ENCODE data around the gene AGXT2. TPM values are rescaled to one million over a fixed set of nuclear protein-coding genes. Genes with fewer than 3 reads are reported as not detected.

Gene AGXT2
- total and polyA plus RNA-seq, 4 donors, result not detected

GRCh38 chr5:35061211-35061770 is 13.5 kb upstream of the AGXT2 start:
- WGBS, 2 donors, result 85 to 86% methylated on average over 2 of the region's 2 CpGs
- ATAC-seq (ENCODE audit: low FRiP score) (peak; percentile 84), DNase-seq (no peak)
- no peaks in the 10 kb centered on the region for H3K9me3 ChIP-seq (ENCODE audit: control insufficient read depth, low read length)
- H3K27me3 ChIP-seq (ENCODE audit: control insufficient read depth in 1 of 2, insufficient read depth in 2 of 2, low read length in 1 of 2), result no peaks in the 10 kb centered on the region
- intact Hi-C loops (cut with DNase I), result no loop called here
- no peak overlapping the region for H3K27ac ChIP-seq (ENCODE audit: low read depth in 1 of 2, low read length in 2 of 2)
- H3K4me1 ChIP-seq (ENCODE audit: control insufficient read depth in 1 of 2, insufficient read depth in 2 of 2, low read length in 2 of 2), result no peaks in the 10 kb centered on the region
- no peak overlapping the region for H3K4me3 ChIP-seq (ENCODE audit: low read length in 2 of 2)
- no peaks in the 10 kb centered on the region for H3K36me3 ChIP-seq (ENCODE audit: control insufficient read depth in 1 of 2, insufficient read depth in 2 of 2, low read length in 1 of 2)

- ATAC-seq (ENCODE audit: low FRiP score) (no peak), DNase-seq (no peak)
- no peak overlapping the region for H3K27ac ChIP-seq (ENCODE audit: low read depth in 1 of 2, low read length in 2 of 2)
- H3K36me3 ChIP-seq (ENCODE audit: control insufficient read depth in 1 of 2, insufficient read depth in 2 of 2, low read length in 1 of 2), result no peaks in the 10 kb centered on the region
- H3K4me1 ChIP-seq (ENCODE audit: control insufficient read depth in 1 of 2, insufficient read depth in 2 of 2, low read length in 2 of 2), result no peaks in the 10 kb centered on the region
- H3K9me3 ChIP-seq (ENCODE audit: control insufficient read depth, low read length), result no peaks in the 10 kb centered on the region
- no peaks in the 10 kb centered on the region for H3K27me3 ChIP-seq (ENCODE audit: control insufficient read depth in 1 of 2, insufficient read depth in 2 of 2, low read length in 1 of 2)
- 83 to 84% methylated on average over 2 of the region's 2 CpGs for WGBS, 2 donors
- intact Hi-C loops (cut with DNase I), result no loop called here
- no peak overlapping the region for H3K4me3 ChIP-seq (ENCODE audit: low read length in 2 of 2)
Measured at GRCh38 chr5:35060236-35060635, 12.5 kb upstream of the AGXT2 start.

- H3K4me3 ChIP-seq (ENCODE audit: low read length in 2 of 2), result no peak overlapping the region
- H3K4me1 ChIP-seq (ENCODE audit: control insufficient read depth in 1 of 2, insufficient read depth in 2 of 2, low read length in 2 of 2), result no peaks in the 10 kb centered on the region
- H3K27ac ChIP-seq (ENCODE audit: low read depth in 1 of 2, low read length in 2 of 2), result no peak overlapping the region
- ATAC-seq (ENCODE audit: low FRiP score), result no peak
- no peaks in the 10 kb centered on the region for H3K9me3 ChIP-seq (ENCODE audit: control insufficient read depth, low read length)
- DNase-seq, result no peak
- intact Hi-C loops (cut with DNase I), result no loop called here
- H3K27me3 ChIP-seq (ENCODE audit: control insufficient read depth in 1 of 2, insufficient read depth in 2 of 2, low read length in 1 of 2), result no peaks in the 10 kb centered on the region
- H3K36me3 ChIP-seq (ENCODE audit: control insufficient read depth in 1 of 2, insufficient read depth in 2 of 2, low read length in 1 of 2), result no peaks in the 10 kb centered on the region
Measured at GRCh38 chr5:35059251-35059650, 11.5 kb upstream of the AGXT2 start.

- Histone ChIP-seq H3K36me3 (ENCODE audit: control insufficient read depth in 1 of 2, insufficient read depth in 2 of 2, low read length in 1 of 2) (no peaks in the 10 kb centered on the region), H3K4me3 (ENCODE audit: low read length in 2 of 2) (no peak overlapping the region), H3K27me3 (ENCODE audit: control insufficient read depth in 1 of 2, insufficient read depth in 2 of 2, low read length in 1 of 2) (no peaks in the 10 kb centered on the region), H3K4me1 (ENCODE audit: control insufficient read depth in 1 of 2, insufficient read depth in 2 of 2, low read length in 2 of 2) (no peaks in the 10 kb centered on the region), H3K27ac (ENCODE audit: low read depth in 1 of 2, low read length in 2 of 2) (no peak overlapping the region), H3K9me3 (ENCODE audit: control insufficient read depth, low read length) (no peaks in the 10 kb centered on the region)
- intact Hi-C loops (cut with DNase I), result no loop called here
- no peak for DNase-seq
- 75 to 77% methylated on average over 3 of the region's 3 CpGs for WGBS, 2 donors
- no peak for ATAC-seq (ENCODE audit: low FRiP score)
Measured at GRCh38 chr5:35058374-35058788, 10.6 kb upstream of the AGXT2 start.

GRCh38 chr5:35056686-35057085 is 8.9 kb upstream of the AGXT2 start:
- Histone ChIP-seq H3K27me3 (ENCODE audit: control insufficient read depth in 1 of 2, insufficient read depth in 2 of 2, low read length in 1 of 2) (no peaks in the 10 kb centered on the region), H3K4me3 (ENCODE audit: low read length in 2 of 2) (no peak overlapping the region), H3K27ac (ENCODE audit: low read depth in 1 of 2, low read length in 2 of 2) (no peak overlapping the region), H3K4me1 (ENCODE audit: control insufficient read depth in 1 of 2, insufficient read depth in 2 of 2, low read length in 2 of 2) (no peaks in the 10 kb centered on the region), H3K36me3 (ENCODE audit: control insufficient read depth in 1 of 2, insufficient read depth in 2 of 2, low read length in 1 of 2) (no peaks in the 10 kb centered on the region), H3K9me3 (ENCODE audit: control insufficient read depth, low read length) (no peaks in the 10 kb centered on the region)
- intact Hi-C loops (cut with DNase I), result no loop called here
- no peak for ATAC-seq (ENCODE audit: low FRiP score)
- 49 to 67% methylated on average over 2 of the region's 2 CpGs for WGBS, 2 donors
- no peak for DNase-seq

DNA sequence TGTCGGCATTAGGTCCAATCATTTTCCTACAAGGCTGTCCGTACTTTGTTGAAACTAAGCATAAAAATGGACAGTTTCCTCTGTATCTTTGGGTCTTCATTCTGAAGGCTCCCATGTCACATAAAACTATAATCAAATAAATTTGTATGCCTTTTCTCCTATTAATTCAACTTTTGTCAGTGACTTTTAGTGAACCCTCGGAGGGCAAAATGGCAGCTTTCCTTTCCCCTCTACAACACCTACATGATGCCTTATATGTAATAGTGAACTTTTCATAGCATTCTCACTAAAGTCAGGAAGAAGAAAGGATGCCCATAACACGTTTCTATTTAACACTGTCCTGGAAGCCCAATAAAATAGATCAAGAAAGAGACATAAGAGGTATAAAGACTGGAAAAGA is 5.1 kb upstream of the AGXT2 start:
- DNase-seq, result no peak
- intact Hi-C loops (cut with DNase I), result no loop called here
- no peaks in the 10 kb centered on the region for H3K4me1 ChIP-seq (ENCODE audit: control insufficient read depth in 1 of 2, insufficient read depth in 2 of 2, low read length in 2 of 2)
- no peaks in the 10 kb centered on the region for H3K36me3 ChIP-seq (ENCODE audit: control insufficient read depth in 1 of 2, insufficient read depth in 2 of 2, low read length in 1 of 2)
- no peak for ATAC-seq (ENCODE audit: low FRiP score)
- H3K9me3 ChIP-seq (ENCODE audit: control insufficient read depth, low read length), result no peaks in the 10 kb centered on the region
- no peaks in the 10 kb centered on the region for H3K27me3 ChIP-seq (ENCODE audit: control insufficient read depth in 1 of 2, insufficient read depth in 2 of 2, low read length in 1 of 2)
- H3K27ac ChIP-seq (ENCODE audit: low read depth in 1 of 2, low read length in 2 of 2), result no peak overlapping the region
- 78 to 85% methylated on average over 4 of the region's 4 CpGs for WGBS, 2 donors
- no peak overlapping the region for H3K4me3 ChIP-seq (ENCODE audit: low read length in 2 of 2)

DNA sequence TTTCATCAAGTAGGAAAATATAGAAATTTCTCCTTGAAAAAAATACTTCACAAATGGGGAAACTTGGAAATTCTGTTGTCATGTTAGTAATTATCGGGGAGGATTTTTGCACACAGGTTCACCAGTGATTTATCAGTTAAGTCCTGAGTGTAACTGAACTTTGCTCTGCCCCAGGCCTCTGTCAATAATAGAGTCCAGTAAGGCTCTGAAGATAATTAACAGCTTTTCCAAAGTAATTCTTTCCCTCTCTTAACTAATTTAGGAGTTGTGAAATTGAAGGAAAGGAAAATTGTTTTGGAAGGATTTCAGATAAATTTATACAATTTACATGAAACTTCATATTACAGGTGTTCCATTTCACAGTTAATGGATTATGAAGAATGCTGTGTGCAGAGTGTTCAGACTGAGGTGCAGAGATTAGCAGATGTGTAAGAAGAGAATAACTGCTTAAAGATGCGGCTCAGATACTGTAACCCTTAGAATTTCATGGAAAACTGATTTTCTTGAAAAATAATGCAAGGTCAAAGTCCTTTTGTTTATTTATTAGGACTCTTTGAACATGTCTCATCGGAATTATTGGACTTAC is 2.9 kb upstream of the AGXT2 start:
- no peak overlapping the region for H3K27ac ChIP-seq (ENCODE audit: low read depth in 1 of 2, low read length in 2 of 2)
- H3K27me3 ChIP-seq (ENCODE audit: control insufficient read depth in 1 of 2, insufficient read depth in 2 of 2, low read length in 1 of 2), result no peaks in the 10 kb centered on the region
- H3K4me3 ChIP-seq (ENCODE audit: low read length in 2 of 2), result no peak overlapping the region
- intact Hi-C loops (cut with DNase I), result no loop called here
- 87 to 88% methylated on average over 3 of the region's 3 CpGs for WGBS, 2 donors
- no peak for DNase-seq
- no peaks in the 10 kb centered on the region for H3K4me1 ChIP-seq (ENCODE audit: control insufficient read depth in 1 of 2, insufficient read depth in 2 of 2, low read length in 2 of 2)
- no peaks in the 10 kb centered on the region for H3K36me3 ChIP-seq (ENCODE audit: control insufficient read depth in 1 of 2, insufficient read depth in 2 of 2, low read length in 1 of 2)
- no peak for ATAC-seq (ENCODE audit: low FRiP score)
- H3K9me3 ChIP-seq (ENCODE audit: control insufficient read depth, low read length), result no peaks in the 10 kb centered on the region

- Histone ChIP-seq H3K4me1 (ENCODE audit: control insufficient read depth in 1 of 2, insufficient read depth in 2 of 2, low read length in 2 of 2) (no peaks in the 10 kb centered on the region), H3K4me3 (ENCODE audit: low read length in 2 of 2) (no peak overlapping the region), H3K27ac (ENCODE audit: low read depth in 1 of 2, low read length in 2 of 2) (no peak overlapping the region), H3K9me3 (ENCODE audit: control insufficient read depth, low read length) (no peaks in the 10 kb centered on the region), H3K36me3 (ENCODE audit: control insufficient read depth in 1 of 2, insufficient read depth in 2 of 2, low read length in 1 of 2) (no peaks in the 10 kb centered on the region), H3K27me3 (ENCODE audit: control insufficient read depth in 1 of 2, insufficient read depth in 2 of 2, low read length in 1 of 2) (no peaks in the 10 kb centered on the region)
- no peak for ATAC-seq (ENCODE audit: low FRiP score)
- DNase-seq, result no peak
- WGBS, 2 donors, result 56 to 59% methylated on average over 1 of the region's 1 CpG
- intact Hi-C loops (cut with DNase I), result no loop called here
Measured at GRCh38 chr5:35048910-35049309, 1.2 kb upstream of the AGXT2 start.

- intact Hi-C loops (cut with DNase I), result no loop called here
- Histone ChIP-seq H3K4me3 (ENCODE audit: low read length in 2 of 2) (no peak overlapping the region), H3K27me3 (ENCODE audit: control insufficient read depth in 1 of 2, insufficient read depth in 2 of 2, low read length in 1 of 2) (no peaks in the 10 kb centered on the region), H3K36me3 (ENCODE audit: control insufficient read depth in 1 of 2, insufficient read depth in 2 of 2, low read length in 1 of 2) (no peaks in the 10 kb centered on the region), H3K9me3 (ENCODE audit: control insufficient read depth, low read length) (no peaks in the 10 kb centered on the region), H3K27ac (ENCODE audit: low read depth in 1 of 2, low read length in 2 of 2) (no peak overlapping the region), H3K4me1 (ENCODE audit: control insufficient read depth in 1 of 2, insufficient read depth in 2 of 2, low read length in 2 of 2) (no peaks in the 10 kb centered on the region)
- WGBS, 2 donors, result 90 to 91% methylated on average over 4 of the region's 4 CpGs
- DNase-seq (no peak), ATAC-seq (ENCODE audit: low FRiP score) (no peak)
Measured at GRCh38 chr5:35046774-35047173, 975 bp downstream of the AGXT2 start.
